C4-2B (cell line): ENCODE results near the gene TBX5.
A peak's percentile ranks its signal among the peaks of the same experiment; 100 is the strongest.

Source experiments
- H3K27ac ChIP-seq: fragments of 450-650 bp; 2 replicates; pipeline ENCODE4 v1.5.1; 2017
- ZFX ChIP-seq: fragments of 450-650 bp; IDR thresholded peaks from 2 replicates; pipeline ENCODE4 v1.6.1; 2017
- TF ChIP-seq, protein P1 (sequence below): fragments of 450-650 bp; conservative IDR thresholded peaks from 2 replicates; pipeline ENCODE4 v1.5.1; 2017; ENCODE audit warnings: mild to moderate bottlenecking

Gene TBX5

DNA sequence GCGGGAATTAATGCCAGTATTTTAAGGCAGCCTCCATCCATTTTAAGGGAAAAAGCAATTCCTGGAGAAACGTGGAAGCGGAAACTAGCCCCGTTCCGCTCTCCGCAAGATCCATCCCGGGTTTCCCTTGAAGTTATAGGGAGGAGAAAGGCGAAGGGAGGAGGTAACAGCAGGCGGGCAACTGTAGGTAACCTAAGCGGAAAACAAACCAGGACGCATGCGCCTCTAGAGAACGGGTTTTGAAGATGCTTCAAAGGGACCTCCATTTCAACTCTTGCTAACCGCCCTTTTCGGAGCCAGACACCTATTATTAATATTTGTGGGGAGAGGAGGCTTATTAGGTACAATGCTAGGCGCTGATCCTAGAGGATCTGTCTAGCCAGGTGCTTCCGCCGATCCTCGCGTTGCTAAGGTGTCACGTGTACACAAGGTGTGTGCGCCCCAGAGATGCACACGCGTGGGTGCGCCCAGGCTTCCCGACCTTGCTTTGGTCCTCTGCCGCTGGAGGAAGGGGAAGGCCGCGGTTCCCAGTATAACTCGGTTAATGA is 6.2 kb downstream of the TBX5 start:
- TF ChIP-seq, protein P1, sequence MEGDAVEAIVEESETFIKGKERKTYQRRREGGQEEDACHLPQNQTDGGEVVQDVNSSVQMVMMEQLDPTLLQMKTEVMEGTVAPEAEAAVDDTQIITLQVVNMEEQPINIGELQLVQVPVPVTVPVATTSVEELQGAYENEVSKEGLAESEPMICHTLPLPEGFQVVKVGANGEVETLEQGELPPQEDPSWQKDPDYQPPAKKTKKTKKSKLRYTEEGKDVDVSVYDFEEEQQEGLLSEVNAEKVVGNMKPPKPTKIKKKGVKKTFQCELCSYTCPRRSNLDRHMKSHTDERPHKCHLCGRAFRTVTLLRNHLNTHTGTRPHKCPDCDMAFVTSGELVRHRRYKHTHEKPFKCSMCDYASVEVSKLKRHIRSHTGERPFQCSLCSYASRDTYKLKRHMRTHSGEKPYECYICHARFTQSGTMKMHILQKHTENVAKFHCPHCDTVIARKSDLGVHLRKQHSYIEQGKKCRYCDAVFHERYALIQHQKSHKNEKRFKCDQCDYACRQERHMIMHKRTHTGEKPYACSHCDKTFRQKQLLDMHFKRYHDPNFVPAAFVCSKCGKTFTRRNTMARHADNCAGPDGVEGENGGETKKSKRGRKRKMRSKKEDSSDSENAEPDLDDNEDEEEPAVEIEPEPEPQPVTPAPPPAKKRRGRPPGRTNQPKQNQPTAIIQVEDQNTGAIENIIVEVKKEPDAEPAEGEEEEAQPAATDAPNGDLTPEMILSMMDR = no peak
- no peak for TF ChIP-seq ZFX
- H3K27ac ChIP-seq = peak overlapping the region; percentile 3

DNA sequence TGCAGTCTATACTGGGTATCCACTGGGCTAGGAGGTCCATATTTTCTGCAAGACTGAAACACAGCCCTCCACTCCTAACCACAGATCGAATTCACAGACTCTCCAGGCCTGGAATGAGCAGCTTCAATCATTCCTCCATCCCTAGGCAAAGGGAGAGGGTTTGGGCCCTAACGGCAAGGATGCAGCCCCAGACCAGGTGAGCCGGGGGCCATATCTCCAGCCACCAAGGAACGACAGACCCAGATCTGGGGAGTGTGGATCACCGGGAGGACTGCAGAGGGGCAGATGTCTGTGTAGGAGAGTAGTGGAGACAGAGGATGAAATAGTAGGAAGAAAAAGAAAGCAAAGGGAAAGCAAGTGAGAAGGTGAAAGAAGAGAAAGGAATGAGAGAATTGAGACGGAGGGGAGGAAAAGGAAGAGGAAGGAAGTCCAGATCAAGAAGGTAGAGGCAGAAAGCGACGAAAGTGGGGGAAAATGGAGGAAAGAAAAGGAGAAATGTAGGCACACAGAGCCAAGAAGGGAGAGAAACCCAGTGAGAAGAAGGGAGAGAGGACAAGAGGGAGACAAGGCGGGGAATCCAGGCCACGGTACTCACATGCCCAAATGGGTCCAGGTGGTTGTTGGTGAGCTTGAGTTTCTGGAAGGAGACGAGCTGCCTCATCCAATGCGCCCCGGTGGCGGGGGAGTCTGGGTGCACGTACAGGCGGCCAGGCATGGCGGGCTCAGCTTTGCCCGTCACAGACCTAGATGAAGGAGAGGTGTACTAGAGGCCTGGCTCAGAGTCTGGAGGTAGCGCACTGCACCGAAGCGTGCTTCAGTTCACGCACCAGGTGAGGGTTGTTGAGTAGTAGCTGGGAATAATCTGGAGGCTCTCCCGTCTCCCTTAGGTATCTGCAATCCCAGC is 7.7 kb downstream of the TBX5 start:
- peak overlapping the region; percentile 10; the same call in 1 of the 2 replicates for H3K27ac ChIP-seq

DNA sequence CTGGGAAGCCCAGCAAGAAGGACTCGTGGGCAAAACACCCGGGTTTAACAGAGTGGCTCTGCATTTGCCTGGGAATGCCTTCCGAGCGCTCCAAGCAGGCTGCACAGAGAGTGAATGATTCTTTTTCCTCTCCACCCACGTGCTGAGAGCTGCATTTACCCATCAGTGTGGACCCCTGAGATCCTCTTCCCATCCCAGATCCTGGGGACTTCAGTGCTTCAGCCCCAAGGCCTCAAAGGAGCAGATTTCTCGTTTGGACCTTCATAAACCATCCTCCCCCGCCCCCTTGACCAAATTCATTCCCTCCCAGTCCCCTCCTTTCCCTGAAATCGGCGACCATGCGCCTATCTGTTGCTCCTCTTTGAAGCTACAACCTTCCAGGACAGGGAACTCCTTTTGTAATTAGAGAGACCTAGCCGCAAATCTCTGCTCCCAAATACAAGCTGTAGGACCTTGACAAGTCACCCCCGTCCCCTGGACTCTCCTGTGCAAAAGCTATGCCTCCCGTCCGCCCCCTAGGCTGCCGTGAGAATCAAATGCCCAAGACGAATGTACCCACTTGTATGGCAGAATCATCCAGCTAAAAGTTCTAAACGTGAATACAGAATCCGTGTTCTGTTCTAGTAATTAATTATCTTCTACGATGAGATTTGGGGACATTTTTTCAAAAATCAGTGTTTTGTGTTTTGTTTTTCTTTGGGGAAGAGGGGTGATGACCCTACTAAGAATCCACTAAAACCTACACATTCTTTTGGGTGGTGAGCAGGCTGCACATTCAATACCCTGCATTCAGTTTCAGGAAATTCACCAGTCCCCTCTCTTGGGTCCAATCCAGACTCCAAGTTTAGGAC is 8.8 kb downstream of the TBX5 start:
- H3K27ac ChIP-seq = no peak overlapping the region
- no peak for TF ChIP-seq ZFX
- TF ChIP-seq, protein P1 = no peak

More for the DNA sequence above, 7.7 kb downstream of the TBX5 start:
- no peak for TF ChIP-seq ZFX
- TF ChIP-seq, protein P1 = no peak

DNA sequence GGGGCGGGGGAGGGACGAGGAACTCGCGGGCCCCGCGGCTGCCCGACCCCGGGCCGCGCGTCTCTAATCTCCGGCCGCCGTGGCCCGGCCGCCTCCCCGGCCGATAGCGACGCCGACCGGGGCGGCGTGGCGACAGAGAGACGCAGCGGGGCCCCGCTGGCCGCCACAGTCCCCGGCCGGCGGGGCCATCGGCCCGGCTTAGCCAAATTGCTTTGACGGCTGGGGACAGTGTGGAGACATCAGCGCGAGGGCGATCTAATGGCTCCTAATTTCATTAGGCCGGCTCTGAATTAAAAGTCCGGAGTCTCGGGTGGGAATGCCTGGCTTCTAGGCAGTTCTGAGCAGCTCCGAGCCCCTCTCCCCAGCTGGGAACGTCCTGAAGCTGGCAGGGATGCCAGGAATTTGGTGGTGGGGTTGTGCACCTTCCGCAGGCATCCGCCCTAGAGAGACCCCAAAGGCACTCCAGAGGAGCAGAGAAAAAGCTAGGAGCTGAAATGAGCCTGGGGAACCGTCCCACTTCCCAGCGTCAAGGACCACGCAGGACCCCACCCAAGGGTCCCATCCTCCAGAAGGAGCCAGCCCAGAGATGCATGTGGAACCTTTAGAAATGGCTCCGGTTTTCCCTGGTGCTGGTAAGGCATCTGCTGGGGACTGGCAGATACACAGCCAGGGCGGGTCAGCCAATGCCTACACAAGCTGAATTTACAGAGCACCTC is 9.6 kb downstream of the TBX5 start:
- H3K27ac ChIP-seq = no peak overlapping the region
- TF ChIP-seq, protein P1 = no peak
- no peak for TF ChIP-seq ZFX

DNA sequence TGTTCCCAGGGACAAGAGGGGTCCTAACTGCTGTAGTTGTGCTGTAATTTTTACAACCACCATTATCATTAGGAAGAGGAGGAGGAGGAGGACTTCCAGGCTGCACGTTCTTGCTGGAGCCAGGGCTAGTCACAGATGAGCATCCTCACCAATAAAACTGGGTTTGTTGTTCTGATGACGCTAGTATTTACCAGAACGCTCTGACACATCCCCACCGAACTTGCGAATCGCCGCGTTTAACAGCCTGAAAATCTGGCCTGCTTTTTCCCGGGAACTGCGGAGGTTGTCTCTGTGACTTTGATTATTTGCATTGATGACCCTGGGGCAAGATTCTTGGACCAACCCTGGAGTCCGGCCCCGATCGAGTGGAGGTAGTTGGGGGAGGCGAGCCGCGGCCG is 10.2 kb downstream of the TBX5 start:
- TF ChIP-seq, protein P1 = no peak
- no peak for TF ChIP-seq ZFX
- H3K27ac ChIP-seq = no peak overlapping the region

DNA sequence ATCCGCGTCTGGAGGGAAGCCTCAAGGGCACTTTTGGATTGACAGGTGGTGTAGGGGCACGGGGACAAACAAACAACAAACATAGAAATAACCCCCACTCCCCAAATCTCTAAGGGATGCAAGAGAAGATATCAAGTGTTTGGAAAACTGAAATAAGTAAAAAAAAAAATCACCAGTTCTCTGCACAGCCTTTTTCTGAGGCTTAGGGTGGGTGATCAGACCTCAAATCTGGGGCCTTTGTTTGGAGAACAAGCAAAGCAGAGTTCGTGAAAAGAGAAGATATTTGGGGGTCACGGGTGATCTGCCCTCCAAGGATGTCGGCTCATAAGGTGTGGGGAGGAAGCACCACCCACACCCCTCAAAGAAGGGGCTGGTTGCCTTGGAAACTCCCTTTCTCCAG is 10.7 kb downstream of the TBX5 start:
- H3K27ac ChIP-seq = no peak overlapping the region
- TF ChIP-seq, protein P1 = no peak
- TF ChIP-seq ZFX = no peak
